SK-N-SH (cell line): ENCODE results near the gene RPS15A.
"Not testable (repeated sequence)": the region's sequence is repeated elsewhere in the genome, so short reads cannot be mapped to it uniquely, and the experiment has no call there.

Source experiments
- CTCF ChIP-seq: fragments of 200-600 bp; sonication (generic); IDR thresholded peaks from 2 replicates; pipeline ENCODE4 v1.6.1; 2017; ENCODE audit warnings: antibody characterized with exemption, mild to moderate bottlenecking, moderate library complexity
- MAX ChIP-seq: IDR thresholded peaks from 2 replicates; pipeline ENCODE4 v1.4.0; 2012; ENCODE audit warnings: low read depth
- NFIC ChIP-seq: IDR thresholded peaks from 2 replicates; pipeline ENCODE4 v1.4.0; 2012; ENCODE audit warnings: borderline replicate concordance
- POLR2AphosphoS5 ChIP-seq: IDR thresholded peaks from 2 replicates; pipeline ENCODE4 v1.6.1; 2012; ENCODE audit warnings: low read depth, low read length
- RCOR1 ChIP-seq: fragments of 150-350 bp; IDR thresholded peaks from 2 replicates; pipeline ENCODE4 v1.6.1; 2017; ENCODE audit warnings: antibody characterized with exemption, low read length
- REST ChIP-seq: IDR thresholded peaks from 2 replicates; pipeline ENCODE4 v1.6.1; 2012; ENCODE audit warnings: mild to moderate bottlenecking, low read depth, low read length, moderate library complexity
- SIN3A ChIP-seq: IDR thresholded peaks from 2 replicates; pipeline ENCODE4 v1.6.1; 2012; ENCODE audit warnings: low read depth, mild to moderate bottlenecking, low read length, moderate library complexity, borderline replicate concordance
- SMC3 ChIP-seq: IDR thresholded peaks from 2 replicates; pipeline ENCODE4 v1.6.1; 2012; ENCODE audit warnings: low read depth, low read length, improper control_type of control experiment

GRCh38 chr16:18780460-18781026 is 9.6 kb downstream of the RPS15A start:
- TF ChIP-seq CTCF, NFIC, MAX, POLR2AphosphoS5, SIN3A, SMC3, RCOR1, REST: not testable (repeated sequence)
